ENCODE data around the gene ADGRG6.

The ADGRG6 gene

DNA sequence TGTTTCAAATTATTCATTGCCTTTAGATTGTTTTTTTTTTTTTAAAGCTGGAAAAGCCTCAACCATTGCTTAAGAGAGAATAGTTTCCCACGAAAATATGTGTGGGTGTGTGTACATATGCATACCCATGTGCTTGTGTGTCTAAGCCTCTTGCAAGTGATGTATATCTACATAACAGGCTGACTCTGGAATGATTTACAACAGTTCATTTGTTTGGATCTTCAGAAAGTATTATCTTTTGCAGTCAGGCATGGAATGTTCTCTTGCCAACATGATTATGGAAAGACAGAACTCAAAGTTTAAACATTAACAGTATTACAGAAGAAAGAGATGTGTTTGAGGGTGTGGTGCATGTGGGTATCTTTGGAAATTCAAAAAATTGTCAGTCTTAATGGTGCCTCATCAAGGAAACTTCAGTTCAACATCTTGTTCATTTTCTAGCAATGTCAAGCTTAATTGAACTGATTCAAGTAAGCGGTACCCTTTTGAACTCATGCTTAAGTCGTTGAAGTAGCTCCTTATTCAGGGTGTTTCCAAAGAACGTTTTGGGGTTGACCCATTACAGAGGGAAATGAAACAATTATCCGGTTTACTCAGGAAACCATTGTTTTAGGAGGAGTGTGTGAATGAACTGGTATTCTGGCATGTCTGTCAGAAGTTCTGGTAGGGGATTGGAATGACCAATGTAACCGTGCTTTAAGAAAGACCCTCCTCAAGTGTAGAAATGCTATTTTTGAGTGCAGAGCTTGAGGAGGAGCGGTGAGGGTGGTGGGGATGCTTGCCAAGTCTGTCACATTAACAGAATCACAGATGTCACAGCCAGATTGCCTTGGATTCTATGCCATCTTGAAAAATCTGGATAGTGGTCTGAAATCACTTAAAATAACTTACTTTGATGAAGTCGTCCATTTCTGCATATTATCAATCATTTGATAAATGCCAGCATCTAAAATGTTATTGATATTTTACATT is 60.3 kb downstream of the ADGRG6 start:
- H3K36me3 Mint-ChIP-seq: no peaks in the 10 kb centered on the region
- no peaks in the 10 kb centered on the region for H3K27me3 Mint-ChIP-seq
- H3K4me1 Mint-ChIP-seq: no peaks in the 10 kb centered on the region
- no peak overlapping the region for H3K4me3 Mint-ChIP-seq
- no peak for ATAC-seq
- H3K27ac Mint-ChIP-seq: no peak overlapping the region
- H3K9me3 Mint-ChIP-seq: no peaks in the 10 kb centered on the region

DNA sequence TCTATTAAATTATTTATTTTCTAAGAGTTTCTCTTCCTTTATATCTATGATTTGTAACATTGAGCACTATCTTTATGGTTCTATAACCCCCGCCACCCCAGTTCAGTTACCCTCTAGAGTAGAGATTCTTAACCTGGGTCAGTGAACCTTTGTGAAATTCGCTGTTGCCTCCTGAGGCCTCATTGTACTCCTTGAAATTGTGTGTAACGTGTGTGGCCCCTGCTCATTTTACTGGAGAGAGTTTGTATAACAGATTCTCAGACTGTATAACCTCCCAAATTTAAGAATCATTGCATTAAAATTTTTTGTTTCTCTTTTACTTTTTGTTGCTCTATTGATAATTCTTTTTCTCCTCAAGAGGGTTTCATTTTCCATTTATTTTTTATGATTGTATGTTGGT is 65.3 kb downstream of the ADGRG6 start:
- Mint-ChIP-seq H3K4me3 (no peak overlapping the region), H3K27ac (no peak overlapping the region)
- ATAC-seq: no peak

DNA sequence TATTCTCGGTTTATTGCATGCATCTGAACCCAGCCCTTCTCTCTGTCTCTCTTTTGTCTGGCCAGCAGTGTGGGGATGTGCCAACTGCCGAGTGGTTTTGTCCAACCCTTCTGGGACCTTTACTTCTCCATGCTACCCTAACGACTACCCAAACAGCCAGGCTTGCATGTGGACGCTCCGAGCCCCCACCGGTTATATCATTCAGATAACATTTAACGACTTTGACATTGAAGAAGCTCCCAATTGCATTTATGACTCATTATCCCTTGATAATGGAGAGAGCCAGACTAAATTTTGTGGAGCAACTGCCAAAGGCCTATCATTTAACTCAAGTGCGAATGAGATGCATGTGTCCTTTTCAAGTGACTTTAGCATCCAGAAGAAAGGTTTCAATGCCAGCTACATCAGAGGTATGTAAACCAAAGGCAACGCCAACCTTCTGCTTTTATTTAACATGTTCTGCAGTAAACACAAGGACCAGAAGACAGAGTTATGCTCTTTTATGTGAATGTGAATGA is 65.8 kb downstream of the ADGRG6 start:
- H3K4me3 Mint-ChIP-seq: no peak overlapping the region
- H3K4me1 Mint-ChIP-seq: no peaks in the 10 kb centered on the region
- no peaks in the 10 kb centered on the region for H3K36me3 Mint-ChIP-seq
- no peak for ATAC-seq
- H3K9me3 Mint-ChIP-seq: no peaks in the 10 kb centered on the region
- no peaks in the 10 kb centered on the region for H3K27me3 Mint-ChIP-seq
- no peak overlapping the region for H3K27ac Mint-ChIP-seq

More for the DNA sequence above, 65.3 kb downstream of the ADGRG6 start:
- Mint-ChIP-seq H3K27me3 (no peaks in the 10 kb centered on the region), H3K36me3 (no peaks in the 10 kb centered on the region), H3K9me3 (no peaks in the 10 kb centered on the region), H3K4me1 (no peaks in the 10 kb centered on the region)

DNA sequence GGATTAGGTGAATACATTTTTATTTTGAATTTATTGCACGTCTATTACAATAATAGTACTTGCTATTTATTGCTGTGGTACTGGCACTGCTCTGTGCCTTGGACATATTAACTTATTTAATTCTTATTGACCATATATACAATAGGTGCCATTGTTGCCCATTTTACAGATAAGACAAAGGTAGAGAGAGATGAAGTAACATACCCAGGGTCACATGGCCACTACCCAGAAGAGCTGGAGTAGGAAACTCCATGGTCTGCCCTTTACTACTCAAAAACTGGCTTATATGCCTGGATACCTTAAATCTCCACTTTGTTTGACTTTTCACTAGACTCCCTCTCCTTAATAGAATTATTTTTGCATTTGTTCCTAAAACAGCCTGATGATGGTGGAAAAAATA is 67.5 kb downstream of the ADGRG6 start:
- H3K4me1 Mint-ChIP-seq: no peaks in the 10 kb centered on the region
- no peak for ATAC-seq
- H3K9me3 Mint-ChIP-seq: no peaks in the 10 kb centered on the region
- H3K27me3 Mint-ChIP-seq: no peaks in the 10 kb centered on the region
- H3K4me3 Mint-ChIP-seq: no peak overlapping the region
- H3K27ac Mint-ChIP-seq: no peak overlapping the region
- no peaks in the 10 kb centered on the region for H3K36me3 Mint-ChIP-seq

DNA sequence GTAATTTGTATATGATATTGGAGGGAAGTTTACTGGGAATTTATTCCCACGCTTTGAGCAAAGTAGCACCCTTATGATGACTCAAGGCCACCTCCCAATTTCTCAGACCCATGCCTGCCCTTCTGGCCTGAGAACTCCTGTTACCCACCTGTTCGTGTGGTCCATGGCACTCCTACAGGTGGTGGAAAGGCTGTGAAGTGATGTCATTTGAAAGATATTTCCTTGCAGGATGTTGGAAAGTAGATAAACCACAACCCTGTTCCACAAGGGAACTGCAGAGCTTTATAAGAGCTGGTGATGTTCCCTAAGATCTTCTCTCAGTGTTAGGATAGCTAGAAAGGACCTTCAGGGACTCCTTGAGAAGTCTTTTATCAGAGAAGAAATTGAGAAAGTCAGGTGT is 70.5 kb downstream of the ADGRG6 start:
- no peak overlapping the region for H3K4me3 Mint-ChIP-seq
- no peaks in the 10 kb centered on the region for H3K4me1 Mint-ChIP-seq
- no peak overlapping the region for H3K27ac Mint-ChIP-seq
- no peaks in the 10 kb centered on the region for H3K27me3 Mint-ChIP-seq
- no peaks in the 10 kb centered on the region for H3K36me3 Mint-ChIP-seq
- no peak for ATAC-seq
- H3K9me3 Mint-ChIP-seq: no peaks in the 10 kb centered on the region

DNA sequence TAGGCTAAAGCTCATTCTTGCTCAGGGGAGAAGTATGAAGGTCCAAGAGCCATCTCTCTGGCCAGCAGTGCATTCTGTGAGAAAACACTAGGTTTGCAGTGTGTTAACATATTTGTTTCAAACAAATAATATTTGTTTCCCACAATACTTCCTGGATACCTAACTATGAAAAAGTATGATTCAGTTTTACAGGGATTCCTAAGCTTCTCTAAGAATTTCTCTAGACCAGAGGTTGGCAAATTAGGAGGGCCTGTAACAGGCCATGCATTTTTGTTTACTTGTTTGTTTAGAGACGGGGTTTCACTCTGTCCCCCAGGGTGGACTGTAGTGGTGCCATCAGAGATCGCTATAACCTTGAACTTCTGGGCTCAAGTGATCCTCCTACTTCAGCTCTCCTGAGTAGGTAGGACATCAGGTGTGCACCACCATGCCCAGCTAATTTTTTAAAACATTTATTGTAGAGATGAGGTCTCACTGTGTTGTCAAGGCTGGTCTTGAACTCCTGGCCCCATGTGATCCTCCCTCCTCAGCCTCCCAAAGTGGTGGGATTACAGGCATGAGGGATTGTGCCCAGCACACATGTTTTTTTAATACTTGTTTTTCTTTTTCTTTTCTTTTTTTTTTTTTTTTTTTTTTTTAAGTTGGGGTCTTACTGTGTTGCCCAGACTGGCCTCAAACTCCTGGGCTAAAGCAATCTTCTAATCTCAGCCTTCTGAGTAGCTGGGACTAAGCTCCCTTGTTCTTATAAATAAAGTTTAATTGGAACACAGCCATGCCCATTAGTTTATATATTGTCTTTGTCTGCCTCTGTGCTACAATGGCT is 71.7 kb downstream of the ADGRG6 start:
- H3K4me3 Mint-ChIP-seq: no peak overlapping the region
- no peaks in the 10 kb centered on the region for H3K9me3 Mint-ChIP-seq
- no peak for ATAC-seq
- H3K36me3 Mint-ChIP-seq: no peaks in the 10 kb centered on the region
- no peak overlapping the region for H3K27ac Mint-ChIP-seq
- H3K27me3 Mint-ChIP-seq: no peaks in the 10 kb centered on the region
- no peaks in the 10 kb centered on the region for H3K4me1 Mint-ChIP-seq

DNA sequence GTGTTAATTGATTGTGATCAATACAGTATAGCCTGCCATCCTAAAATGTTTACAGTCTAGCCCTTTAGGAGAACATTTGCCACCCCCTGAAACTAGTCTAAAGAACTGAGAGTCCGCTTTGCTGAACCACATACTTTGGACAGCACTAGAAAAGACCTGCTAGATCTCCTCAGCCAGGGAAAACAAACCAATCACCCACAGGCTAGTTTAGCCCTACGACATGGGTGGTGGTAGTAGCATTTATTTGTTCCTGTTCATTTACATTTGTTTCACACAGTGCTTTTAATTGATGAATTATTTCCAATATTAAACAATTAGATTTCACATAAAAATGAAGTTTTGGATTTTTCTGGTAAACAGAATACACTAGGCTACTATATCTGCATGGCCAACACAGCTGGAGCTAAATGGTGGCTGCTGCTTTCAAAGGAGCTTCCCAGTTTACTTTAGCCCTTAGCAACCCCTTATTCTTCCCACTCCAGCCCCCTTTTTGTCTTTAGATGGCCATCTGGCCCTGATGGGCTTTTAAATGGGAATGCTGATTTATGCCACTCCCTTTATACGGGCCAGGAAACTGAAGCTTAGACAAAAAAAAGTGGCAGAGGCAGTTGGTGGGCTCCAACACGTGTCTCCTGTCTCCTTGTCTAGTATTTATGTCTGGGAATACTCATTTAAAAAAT is 72.4 kb downstream of the ADGRG6 start:
- no peaks in the 10 kb centered on the region for H3K4me1 Mint-ChIP-seq
- no peaks in the 10 kb centered on the region for H3K9me3 Mint-ChIP-seq
- H3K27me3 Mint-ChIP-seq: peaks cover 6% of the 10 kb centered on the region
- no peak overlapping the region for H3K27ac Mint-ChIP-seq
- no peaks in the 10 kb centered on the region for H3K36me3 Mint-ChIP-seq
- no peak for ATAC-seq
- no peak overlapping the region for H3K4me3 Mint-ChIP-seq

DNA sequence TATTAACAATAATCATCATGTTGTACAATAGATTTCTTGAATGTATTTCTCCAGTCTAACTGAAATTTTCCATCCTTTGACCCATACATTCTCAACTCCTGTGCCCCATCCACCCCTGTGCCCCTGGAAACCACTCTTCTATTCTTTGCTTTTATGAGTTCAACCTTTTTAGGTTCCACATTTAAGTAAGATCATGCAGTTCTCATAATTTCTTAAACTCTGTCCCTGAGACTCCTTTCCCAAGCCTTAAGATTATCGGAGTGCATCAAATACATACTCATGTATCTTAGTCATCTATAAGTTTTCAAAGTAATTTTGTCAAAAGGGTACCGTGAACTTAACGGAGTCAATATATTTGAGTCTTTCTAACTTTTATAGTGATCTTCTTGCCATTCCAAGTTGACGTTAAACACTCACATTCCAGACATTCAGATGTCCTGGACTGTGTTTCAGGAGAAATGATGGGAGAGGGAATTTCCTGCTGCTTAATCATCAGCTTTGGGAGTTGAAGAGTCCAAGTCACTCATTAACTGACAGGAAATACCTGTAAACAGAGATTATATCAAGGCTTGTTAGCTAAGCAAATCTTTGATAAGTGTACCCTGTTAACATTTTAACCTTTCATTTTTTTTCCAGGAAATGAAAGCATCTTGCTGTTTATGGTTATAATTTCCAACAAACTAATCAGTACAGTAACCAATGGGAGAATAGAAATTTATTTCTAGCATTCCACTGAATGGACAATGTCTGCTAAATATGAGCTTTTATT is 73.3 kb downstream of the ADGRG6 start:
- no peak overlapping the region for H3K27ac Mint-ChIP-seq
- no peak for ATAC-seq
- peaks cover 14% of the 10 kb centered on the region for H3K27me3 Mint-ChIP-seq
- H3K36me3 Mint-ChIP-seq: no peaks in the 10 kb centered on the region
- H3K4me1 Mint-ChIP-seq: no peaks in the 10 kb centered on the region
- H3K9me3 Mint-ChIP-seq: no peaks in the 10 kb centered on the region
- no peak overlapping the region for H3K4me3 Mint-ChIP-seq

DNA sequence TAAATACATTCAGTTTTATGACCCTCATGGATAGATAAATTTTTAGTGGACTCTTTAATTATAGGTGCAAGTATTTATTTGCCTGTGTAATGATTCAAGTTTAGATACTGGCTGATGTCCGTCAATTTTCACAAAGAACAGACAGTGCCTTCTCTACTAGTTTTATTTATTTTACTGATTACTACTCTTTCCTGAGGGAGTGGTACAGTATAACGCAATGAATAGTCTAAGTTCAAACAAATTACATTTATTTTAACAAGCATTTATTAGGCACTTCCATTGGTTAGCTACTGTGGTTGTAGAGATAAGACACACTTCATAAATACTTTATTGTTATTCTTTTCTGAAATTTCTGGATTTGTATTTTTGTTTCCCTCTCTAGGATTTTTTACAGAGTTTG is 74.3 kb downstream of the ADGRG6 start:
- no peaks in the 10 kb centered on the region for H3K4me1 Mint-ChIP-seq
- H3K27me3 Mint-ChIP-seq: peaks cover 14% of the 10 kb centered on the region
- ATAC-seq: no peak
- no peak overlapping the region for H3K27ac Mint-ChIP-seq
- H3K9me3 Mint-ChIP-seq: no peaks in the 10 kb centered on the region
- H3K4me3 Mint-ChIP-seq: no peak overlapping the region
- no peaks in the 10 kb centered on the region for H3K36me3 Mint-ChIP-seq

DNA sequence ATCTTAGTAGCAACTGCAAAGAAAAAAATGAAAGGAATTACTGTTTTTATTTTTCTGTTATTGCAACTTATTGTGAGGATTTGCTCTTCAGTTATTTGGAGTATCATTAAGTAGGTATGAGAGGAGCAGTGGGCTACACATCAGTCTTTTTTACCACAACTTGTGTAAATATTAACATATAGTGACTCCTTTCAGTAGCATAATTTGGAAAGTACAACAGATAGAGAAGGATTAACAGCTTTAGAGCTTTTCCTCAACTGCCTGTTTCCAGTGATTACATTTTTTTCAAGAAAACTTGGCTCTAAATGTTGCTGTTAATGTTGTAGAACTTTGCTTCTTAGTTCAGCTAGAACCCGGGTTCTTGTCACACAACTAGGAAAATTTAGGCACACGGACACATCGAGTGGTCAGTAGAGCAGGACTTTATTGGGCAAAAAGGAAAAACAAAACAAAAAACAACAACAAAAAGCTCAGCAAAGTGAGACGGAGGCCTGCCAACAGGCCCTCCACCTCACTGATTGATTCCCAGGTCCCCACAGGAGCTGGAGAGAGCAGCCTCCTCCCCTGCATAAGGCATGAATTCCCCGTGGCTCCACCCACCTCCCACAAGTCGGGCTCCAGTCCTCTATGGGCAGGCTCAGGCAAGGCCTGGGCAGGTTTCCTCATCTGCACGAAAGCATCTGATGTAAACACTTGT is 75.1 kb downstream of the ADGRG6 start:
- peaks cover 14% of the 10 kb centered on the region for H3K27me3 Mint-ChIP-seq
- no peaks in the 10 kb centered on the region for H3K9me3 Mint-ChIP-seq
- no peak for ATAC-seq
- H3K27ac Mint-ChIP-seq: no peak overlapping the region
- H3K4me1 Mint-ChIP-seq: no peaks in the 10 kb centered on the region
- H3K36me3 Mint-ChIP-seq: no peaks in the 10 kb centered on the region
- no peak overlapping the region for H3K4me3 Mint-ChIP-seq

DNA sequence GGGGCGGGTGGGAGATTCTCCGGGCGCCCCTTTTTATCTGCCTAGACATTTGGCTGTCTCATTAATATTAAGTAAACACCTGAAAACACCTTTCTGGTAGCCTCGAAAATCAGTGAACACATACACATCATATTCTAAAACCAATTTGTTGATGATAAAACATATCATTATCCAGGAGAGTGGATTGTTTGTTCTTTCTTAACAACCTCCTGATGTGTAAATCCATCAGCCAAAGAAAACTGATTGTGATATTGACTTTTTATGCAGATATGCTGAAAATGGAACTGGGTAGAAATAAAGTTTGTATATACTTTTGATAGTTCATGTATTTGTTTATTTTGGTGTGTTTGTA is 75.7 kb downstream of the ADGRG6 start:
- H3K36me3 Mint-ChIP-seq: no peaks in the 10 kb centered on the region
- H3K4me1 Mint-ChIP-seq: no peaks in the 10 kb centered on the region
- peaks cover 14% of the 10 kb centered on the region for H3K27me3 Mint-ChIP-seq
- no peaks in the 10 kb centered on the region for H3K9me3 Mint-ChIP-seq
- H3K27ac Mint-ChIP-seq: no peak overlapping the region
- H3K4me3 Mint-ChIP-seq: no peak overlapping the region
- ATAC-seq: no peak

DNA sequence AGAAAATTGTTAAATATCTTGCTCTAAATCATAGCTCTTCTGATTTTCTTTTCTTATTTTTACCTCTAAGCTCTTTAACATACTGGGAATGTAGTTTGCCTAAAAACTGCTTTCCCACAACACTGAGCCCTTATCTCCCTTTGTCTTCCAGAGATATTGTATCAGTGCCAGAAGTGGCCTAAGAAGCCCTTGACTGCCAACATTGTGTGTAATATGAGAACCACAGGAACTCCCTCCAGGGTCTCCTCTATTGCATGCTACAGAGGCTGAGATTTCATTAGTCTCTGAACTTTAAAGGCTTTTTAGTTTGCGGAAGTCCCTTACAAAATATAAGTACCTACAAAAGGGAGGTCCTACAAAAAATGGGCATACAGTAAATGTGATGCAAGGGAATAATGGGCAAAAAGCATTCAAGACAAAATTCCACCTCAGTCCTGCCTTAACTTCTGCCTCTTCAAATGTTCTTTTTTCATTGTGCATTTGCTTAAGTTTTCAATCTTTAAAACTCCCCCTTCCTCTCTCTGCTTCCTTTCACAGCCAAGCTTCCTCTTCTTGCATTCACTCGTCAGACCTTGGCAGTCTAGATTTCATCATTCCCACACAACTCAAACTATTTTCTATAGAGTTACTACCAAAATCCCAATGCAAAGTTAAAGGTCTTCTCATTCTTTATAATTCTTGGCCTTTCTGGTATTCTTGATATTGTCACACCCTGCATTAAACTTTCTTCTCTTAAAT is 76.5 kb downstream of the ADGRG6 start:
- H3K4me1 Mint-ChIP-seq: no peaks in the 10 kb centered on the region
- H3K9me3 Mint-ChIP-seq: no peaks in the 10 kb centered on the region
- ATAC-seq: no peak
- H3K27ac Mint-ChIP-seq: no peak overlapping the region
- H3K27me3 Mint-ChIP-seq: peaks cover 14% of the 10 kb centered on the region
- no peaks in the 10 kb centered on the region for H3K36me3 Mint-ChIP-seq
- no peak overlapping the region for H3K4me3 Mint-ChIP-seq

DNA sequence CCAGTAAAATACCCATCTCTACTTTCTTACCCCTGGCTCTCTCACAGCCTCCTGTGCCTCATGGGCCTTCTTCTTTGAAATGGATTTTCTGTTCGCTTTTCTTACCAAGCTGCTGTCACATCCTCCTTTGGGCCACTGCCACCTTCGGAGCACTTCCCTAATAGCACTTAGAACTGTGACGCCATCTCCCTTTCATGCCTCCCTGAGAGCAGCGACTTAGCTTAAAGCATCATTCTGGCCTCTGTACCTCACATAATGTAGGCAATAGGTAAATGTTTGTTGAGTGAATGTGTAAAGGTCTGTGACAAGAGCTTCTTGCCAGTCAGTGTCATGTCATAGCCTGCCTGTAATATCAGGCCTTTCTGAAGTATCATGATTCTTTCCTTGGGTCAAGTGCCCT is 78.8 kb downstream of the ADGRG6 start:
- Mint-ChIP-seq H3K4me1 (no peaks in the 10 kb centered on the region), H3K27me3 (peaks cover 14% of the 10 kb centered on the region), H3K4me3 (no peak overlapping the region), H3K27ac (no peak overlapping the region), H3K9me3 (no peaks in the 10 kb centered on the region), H3K36me3 (no peaks in the 10 kb centered on the region)
- ATAC-seq: no peak

DNA sequence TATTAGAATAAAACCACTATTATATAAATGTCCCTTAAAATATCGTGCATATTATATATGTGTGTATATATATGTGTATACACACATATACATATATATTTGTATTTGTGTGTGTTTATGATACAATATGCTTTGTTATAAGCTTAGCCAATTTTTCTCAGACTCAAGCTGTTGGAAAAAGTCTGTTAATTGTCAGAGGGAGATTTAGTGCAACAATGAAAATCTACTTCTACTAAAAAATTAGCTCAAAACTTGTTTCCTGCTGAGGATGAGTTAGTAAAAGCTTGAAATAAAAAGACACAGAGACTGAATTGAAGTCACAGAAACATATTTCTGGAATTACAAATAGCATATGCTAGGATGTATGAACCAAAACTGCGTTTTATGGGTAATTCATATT is 79.4 kb downstream of the ADGRG6 start:
- H3K4me1 Mint-ChIP-seq: no peaks in the 10 kb centered on the region
- peaks cover 14% of the 10 kb centered on the region for H3K27me3 Mint-ChIP-seq
- H3K27ac Mint-ChIP-seq: no peak overlapping the region
- H3K4me3 Mint-ChIP-seq: no peak overlapping the region
- H3K36me3 Mint-ChIP-seq: no peaks in the 10 kb centered on the region
- no peak for ATAC-seq
- H3K9me3 Mint-ChIP-seq: no peaks in the 10 kb centered on the region
